Smooth muscle cell (in vitro differentiated cells): ENCODE data around the gene TMEM52. TPM values are rescaled to one million over a fixed set of nuclear protein-coding genes. Genes with fewer than 3 reads are reported as not detected.
A peak's percentile ranks its signal among the peaks of the same experiment; 100 is the strongest.

Experiments used
- DNase-seq: peaks from one replicate; lab custom pipeline; 2025; ENCODE audit not compliant: unreplicated experiment; lab: John Stamatoyannopoulos, UW
- H2AFZ ChIP-seq: fragments of 200-600 bp; sonication (generic); 2 replicates; pipeline ENCODE4 v1.6.0; 2016; ENCODE audit warnings: antibody characterized with exemption, low read depth, mild to moderate bottlenecking
- H3F3A ChIP-seq: fragments of 200-600 bp; sonication (generic); 2 replicates; pipeline ENCODE4 v1.6.0; 2017; ENCODE audit warnings: antibody characterized with exemption, low read depth
- H3K27ac ChIP-seq: fragments of 200-600 bp; sonication (generic); 2 replicates; pipeline ENCODE4 v1.5.1; 2016; ENCODE audit warnings: low read depth, mild to moderate bottlenecking
- H3K27me3 ChIP-seq: fragments of 200-600 bp; sonication (generic); 2 replicates; pipeline ENCODE4 v1.6.1; 2016; ENCODE audit warnings: low read depth, mild to moderate bottlenecking
- H3K36me3 ChIP-seq: fragments of 200-600 bp; sonication (generic); 2 replicates; pipeline ENCODE4 v1.5.1; 2016; ENCODE audit warnings: low read depth
- H3K4me1 ChIP-seq: fragments of 200-600 bp; sonication (generic); 2 replicates; pipeline ENCODE4 v1.5.1; 2016; ENCODE audit warnings: low read depth
- H3K4me2 ChIP-seq: fragments of 200-600 bp; sonication (generic); 2 replicates; pipeline ENCODE4 v1.6.0; 2016; ENCODE audit warnings: mild to moderate bottlenecking
- H3K4me3 ChIP-seq: fragments of 200-600 bp; sonication (generic); 2 replicates; pipeline ENCODE4 v1.5.1; 2016; ENCODE audit warnings: mild to moderate bottlenecking
- H3K79me2 ChIP-seq: fragments of 200-600 bp; sonication (generic); 2 replicates; pipeline ENCODE4 v1.6.0; 2016; ENCODE audit warnings: low read depth, mild to moderate bottlenecking
- H3K9ac ChIP-seq: fragments of 200-600 bp; sonication (generic); 2 replicates; pipeline ENCODE4 v1.6.0; 2016; ENCODE audit warnings: low read depth
- H3K9me3 ChIP-seq: fragments of 200-600 bp; sonication (generic); replicated peaks from 2 replicates; pipeline ENCODE4 v1.5.1; 2016; ENCODE audit warnings: low read depth
- H4K20me1 ChIP-seq: fragments of 200-600 bp; sonication (generic); 2 replicates; pipeline ENCODE4 v1.6.0; 2016; ENCODE audit warnings: low read depth
- WGBS: methylation state at CpG from one replicate; pipeline ENCODE4 v1.1.7; 2016; ENCODE audit warnings: low lambda C conversion rate; 5-methylcytosine and 5-hydroxymethylcytosine counted together
- polyA plus RNA-seq: library from polyadenylated mRNA; unstranded; fragments of >200 nt; fragmentation: Nextera tagmentation; extraction: Ambion mirVana; gene quantifications from 2 replicates; pipeline ENCODE4 v1.2.1, GENCODE V29; 2016
- total RNA-seq: library from RNA; depleted of rRNA; stranded (reverse); fragments of >200 nt; gene quantifications from 2 replicates; pipeline ENCODE4 v1.2.3, GENCODE V29; 2014
- TF ChIP-seq, protein P1 (sequence below): fragments of 200-600 bp; sonication (generic); IDR thresholded peaks from 2 replicates; pipeline ENCODE4 v1.5.1; 2017; ENCODE audit warnings: borderline replicate concordance, mild to moderate bottlenecking, antibody characterized with exemption; ENCODE audit not compliant: insufficient read depth, poor library complexity, severe bottlenecking

The TMEM52 gene
- total and polyA plus RNA-seq, 2 experiments from 2014 or later = 0.18 to 1.7 TPM

DNA sequence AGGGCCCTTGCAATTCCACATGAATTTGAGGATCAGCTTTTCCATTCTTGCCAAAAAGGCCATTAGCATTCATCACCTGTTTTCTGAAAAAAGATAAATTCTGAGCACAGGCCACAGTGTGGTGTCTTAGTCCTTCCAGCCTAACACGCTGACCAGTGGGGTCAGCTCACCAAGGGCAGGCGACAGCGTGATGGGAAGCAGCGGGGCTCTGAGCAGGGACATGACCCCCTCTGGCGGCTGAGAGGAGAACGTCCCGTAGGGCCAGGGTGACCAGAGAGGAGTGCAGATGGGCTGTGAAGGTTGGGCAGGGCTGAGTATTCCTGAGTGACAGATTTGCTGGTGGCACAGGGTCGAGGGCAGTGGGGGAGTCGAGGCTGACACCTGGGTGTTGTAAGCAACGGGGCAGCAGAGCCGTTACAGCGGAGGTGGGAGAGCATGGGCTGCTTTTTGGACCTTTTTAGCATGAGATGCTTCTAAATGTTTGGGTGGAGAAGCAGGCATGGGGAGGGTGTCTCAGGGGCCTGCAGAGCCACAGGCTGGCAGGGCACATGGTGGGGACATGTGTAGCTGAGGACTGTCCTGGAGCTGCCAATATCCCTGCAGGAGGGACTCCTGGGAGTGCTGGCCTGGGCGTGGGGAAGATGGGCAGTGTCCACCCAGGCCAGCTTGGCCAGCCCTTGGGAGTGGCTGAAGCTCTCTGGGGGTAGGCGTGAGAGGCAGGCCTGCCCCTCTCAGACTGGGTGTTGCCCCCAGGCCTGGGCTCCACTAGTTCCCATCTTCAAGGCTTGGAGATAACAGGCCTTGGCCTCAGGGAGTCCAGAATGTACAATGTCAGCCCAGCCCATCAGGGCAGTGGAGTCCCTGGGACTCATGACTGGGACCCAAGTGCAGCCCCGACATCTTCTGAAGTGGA lies 12.6 kb downstream of the TMEM52 start:
- peak; percentile 39 for DNase-seq
- H3K4me2 ChIP-seq = no peak overlapping the region
- no peaks in the 10 kb centered on the region for H4K20me1 ChIP-seq
- peaks cover 8% of the 10 kb centered on the region for H3K4me1 ChIP-seq
- no peak overlapping the region for H2AFZ ChIP-seq
- H3F3A ChIP-seq = no peaks in the 10 kb centered on the region
- WGBS = 25% methylated on average over 15 of the region's 15 CpGs
- no peaks in the 10 kb centered on the region for H3K9me3 ChIP-seq
- TF ChIP-seq, protein P1, sequence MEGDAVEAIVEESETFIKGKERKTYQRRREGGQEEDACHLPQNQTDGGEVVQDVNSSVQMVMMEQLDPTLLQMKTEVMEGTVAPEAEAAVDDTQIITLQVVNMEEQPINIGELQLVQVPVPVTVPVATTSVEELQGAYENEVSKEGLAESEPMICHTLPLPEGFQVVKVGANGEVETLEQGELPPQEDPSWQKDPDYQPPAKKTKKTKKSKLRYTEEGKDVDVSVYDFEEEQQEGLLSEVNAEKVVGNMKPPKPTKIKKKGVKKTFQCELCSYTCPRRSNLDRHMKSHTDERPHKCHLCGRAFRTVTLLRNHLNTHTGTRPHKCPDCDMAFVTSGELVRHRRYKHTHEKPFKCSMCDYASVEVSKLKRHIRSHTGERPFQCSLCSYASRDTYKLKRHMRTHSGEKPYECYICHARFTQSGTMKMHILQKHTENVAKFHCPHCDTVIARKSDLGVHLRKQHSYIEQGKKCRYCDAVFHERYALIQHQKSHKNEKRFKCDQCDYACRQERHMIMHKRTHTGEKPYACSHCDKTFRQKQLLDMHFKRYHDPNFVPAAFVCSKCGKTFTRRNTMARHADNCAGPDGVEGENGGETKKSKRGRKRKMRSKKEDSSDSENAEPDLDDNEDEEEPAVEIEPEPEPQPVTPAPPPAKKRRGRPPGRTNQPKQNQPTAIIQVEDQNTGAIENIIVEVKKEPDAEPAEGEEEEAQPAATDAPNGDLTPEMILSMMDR = peak; percentile 82
- no peaks in the 10 kb centered on the region for H3K27me3 ChIP-seq
- H3K79me2 ChIP-seq = peaks cover 8% of the 10 kb centered on the region
- no peak overlapping the region for H3K9ac ChIP-seq
- no peaks in the 10 kb centered on the region for H3K36me3 ChIP-seq
- H3K4me3 ChIP-seq = no peak overlapping the region
- H3K27ac ChIP-seq = peak overlapping the region; percentile 68

DNA sequence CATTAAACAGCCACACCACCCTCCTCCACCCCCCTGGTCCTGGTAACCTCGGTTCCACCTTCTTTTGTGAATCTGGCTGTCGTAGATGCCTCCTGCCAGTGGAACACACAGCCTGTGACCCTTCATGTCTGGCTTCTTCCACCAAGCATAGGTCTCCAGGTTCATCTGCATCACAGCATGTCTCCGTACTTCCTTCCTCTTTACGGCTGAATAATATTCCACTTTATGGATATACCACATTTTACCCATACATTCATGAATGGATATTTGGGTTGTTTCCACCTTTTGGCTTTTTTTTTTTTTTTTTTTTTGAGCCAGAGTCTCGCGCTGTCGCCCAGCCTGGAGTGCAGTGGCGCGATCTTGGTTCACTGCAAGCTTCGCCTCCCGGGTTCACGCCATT lies 15.9 kb downstream of the TMEM52 start:
- no peak for DNase-seq
- H3K79me2 ChIP-seq = peaks cover 4% of the 10 kb centered on the region
- no peak overlapping the region for H3K27ac ChIP-seq
- no peak overlapping the region for H3K4me3 ChIP-seq
- no peaks in the 10 kb centered on the region for H4K20me1 ChIP-seq
- H3K36me3 ChIP-seq = no peaks in the 10 kb centered on the region
- peaks cover 4% of the 10 kb centered on the region for H3K4me1 ChIP-seq
- TF ChIP-seq, protein P1 = no peak
- 92% methylated on average over 12 of the region's 12 CpGs for WGBS
- H2AFZ ChIP-seq = no peak overlapping the region
- no peak overlapping the region for H3K4me2 ChIP-seq
- no peaks in the 10 kb centered on the region for H3K9me3 ChIP-seq
- H3K9ac ChIP-seq = no peak overlapping the region
- H3K27me3 ChIP-seq = no peaks in the 10 kb centered on the region
- no peaks in the 10 kb centered on the region for H3F3A ChIP-seq

- Histone ChIP-seq H3K36me3 (no peaks in the 10 kb centered on the region), H3K9me3 (no peaks in the 10 kb centered on the region), H2AFZ (no peak overlapping the region), H3F3A (no peaks in the 10 kb centered on the region), H4K20me1 (no peaks in the 10 kb centered on the region), H3K79me2 (no peaks in the 10 kb centered on the region), H3K4me1 (no peaks in the 10 kb centered on the region), H3K27me3 (no peaks in the 10 kb centered on the region), H3K9ac (no peak overlapping the region), H3K4me3 (no peak overlapping the region), H3K27ac (no peak overlapping the region), H3K4me2 (no peak overlapping the region)
- TF ChIP-seq, protein P1 = no peak
- 81% methylated on average over 13 of the region's 13 CpGs for WGBS
- no peak for DNase-seq
These were observed 17.3 kb downstream of the TMEM52 start for GRCh38 chr1:1901641-1902294.
